IMR-90 (cell line): ENCODE results near the gene CDC42BPG. TPM values are rescaled to one million over a fixed set of nuclear protein-coding genes. Genes with fewer than 3 reads are reported as not detected.

Experiments used
- ATAC-seq: fragments of 200-7000 bp; cut with Tn5 transposase; 2 replicates; pipeline ENCODE4 v1.9.1; 2020; ENCODE audit warnings: low read depth, mild to moderate bottlenecking, moderate library complexity
- BruUV-seq: library from RNA; stranded (reverse); fragments of 400-500 nt; replicated peaks from 2 replicates; lab custom pipeline; 2021; lab: Mats Ljungman, UMichigan
- CTCF ChIA-PET: fragments of 300-600 bp; formaldehyde crosslinking; extraction: SDS; loops from one replicate; lab custom pipeline; 2021; ENCODE audit warnings: antibody characterized with exemption; lab: Yijun Ruan, JAX
- POLR2A ChIA-PET: fragments of 300-600 bp; sonication (Branson Sonifier 250); formaldehyde crosslinking; loops from one replicate; lab custom pipeline; 2022; ENCODE audit warnings: antibody characterized with exemption; ENCODE audit not compliant: unreplicated experiment; lab: Charles Lee
- DNase-seq: peaks from one replicate; pipeline ENCODE4 v3.0.0; 2013
- H2AFZ ChIP-seq: replicated peaks from 2 replicates; pipeline ENCODE3; 2013; ENCODE audit warnings: low read length, mild to moderate bottlenecking; ENCODE audit not compliant: poor library complexity
- H2AK5ac ChIP-seq: 2 replicates; pipeline ENCODE4 v1.6.1; 2013; ENCODE audit warnings: low read depth, low read length, inconsistent platforms
- H2AK9ac ChIP-seq: replicated peaks from 2 replicates; pipeline ENCODE3; 2013; ENCODE audit warnings: mild to moderate bottlenecking, low read depth, low read length, moderate library complexity; ENCODE audit not compliant: poor library complexity
- H2BK120ac ChIP-seq: 2 replicates; pipeline ENCODE4 v1.6.1; 2013; ENCODE audit warnings: low read depth, low read length, inconsistent platforms
- H2BK15ac ChIP-seq: 3 replicates; pipeline ENCODE4 v1.6.1; 2013; ENCODE audit warnings: low read depth, low read length, inconsistent platforms
- H2BK20ac ChIP-seq: 2 replicates; pipeline ENCODE4 v1.6.1; 2013; ENCODE audit warnings: low read depth, mild to moderate bottlenecking, inconsistent platforms, low read length, moderate library complexity
- H2BK5ac ChIP-seq: 2 replicates; pipeline ENCODE4 v1.6.1; 2013; ENCODE audit warnings: mild to moderate bottlenecking, low read depth, low read length, inconsistent platforms; ENCODE audit not compliant: poor library complexity, severe bottlenecking
- H3K14ac ChIP-seq: replicated peaks from 2 replicates; pipeline ENCODE4 v1.6.1; 2013; ENCODE audit warnings: low read depth, low read length, inconsistent platforms
- H3K18ac ChIP-seq: 2 replicates; pipeline ENCODE4 v1.6.1; 2013; ENCODE audit warnings: low read depth, low read length, control low read depth
- H3K23ac ChIP-seq: 2 replicates; pipeline ENCODE4 v1.6.1; 2013; ENCODE audit warnings: low read depth, low read length, inconsistent platforms
- H3K27ac ChIP-seq: 2 replicates; pipeline ENCODE4 v1.5.1; 2013; ENCODE audit warnings: mild to moderate bottlenecking, control low read depth, low read length; ENCODE audit not compliant: insufficient read depth
- H3K27me3 ChIP-seq: 2 replicates; pipeline ENCODE4 v1.6.1; 2013; ENCODE audit warnings: low read length; ENCODE audit not compliant: control insufficient read depth, insufficient read depth
- H3K36me3 ChIP-seq: 2 replicates; pipeline ENCODE4 v1.6.1; 2013; ENCODE audit warnings: low read length, mixed read lengths; ENCODE audit not compliant: control insufficient read depth, insufficient read depth
- H3K4ac ChIP-seq: 2 replicates; pipeline ENCODE4 v1.6.1; 2013; ENCODE audit warnings: low read depth, low read length, inconsistent platforms
- H3K4me1 ChIP-seq: 2 replicates; pipeline ENCODE4 v1.6.1; 2013; ENCODE audit warnings: low read length, mixed read lengths; ENCODE audit not compliant: control insufficient read depth, insufficient read depth
- H3K4me2 ChIP-seq: 2 replicates; pipeline ENCODE4 v1.6.1; 2013; ENCODE audit warnings: low read depth, mild to moderate bottlenecking, control low read depth, low read length, moderate library complexity
- H3K4me3 ChIP-seq: 2 replicates; pipeline ENCODE4 v1.5.1; 2013; ENCODE audit warnings: low read depth, mild to moderate bottlenecking, control low read depth, low read length, moderate library complexity; ENCODE audit not compliant: insufficient read depth
- H3K56ac ChIP-seq: 2 replicates; pipeline ENCODE4 v1.6.1; 2013; ENCODE audit warnings: low read length, inconsistent platforms; ENCODE audit not compliant: insufficient read depth; ENCODE audit errors: extremely low read depth
- H3K79me1 ChIP-seq, 2 experiments: 2 replicates each; pipeline ENCODE4 v1.6.1; 2013; ENCODE audit warnings: low read length in 2 of 2, inconsistent platforms in 1 of 2, low read depth in 1 of 2
- H3K9ac ChIP-seq: 2 replicates; pipeline ENCODE4 v1.6.1; 2013; ENCODE audit warnings: low read depth, low read length, control low read depth
- H3K9me1 ChIP-seq: 2 replicates; pipeline ENCODE4 v1.6.1; 2013; ENCODE audit warnings: low read length, inconsistent platforms; ENCODE audit not compliant: insufficient read depth
- H3K9me3 ChIP-seq: 2 replicates; pipeline ENCODE4 v1.6.1; 2013; ENCODE audit warnings: low read length; ENCODE audit not compliant: control insufficient read depth, insufficient read depth
- H4K20me1 ChIP-seq: 2 replicates; pipeline ENCODE4 v1.6.1; 2013; ENCODE audit warnings: low read length, inconsistent platforms; ENCODE audit not compliant: insufficient read depth
- H4K5ac ChIP-seq: 2 replicates; pipeline ENCODE4 v1.6.1; 2013; ENCODE audit warnings: mild to moderate bottlenecking, low read depth, low read length, control low read depth
- H4K8ac ChIP-seq, 2 experiments: 2 replicates each; pipeline ENCODE4 v1.6.1; 2013; ENCODE audit warnings: low read depth in 2 of 2, low read length in 2 of 2, control low read depth in 1 of 2, inconsistent platforms in 1 of 2
- H4K91ac ChIP-seq: 2 replicates; pipeline ENCODE4 v1.6.1; 2013; ENCODE audit warnings: low read depth, low read length, inconsistent platforms; ENCODE audit not compliant: insufficient read depth
- MAZ ChIP-seq: IDR thresholded peaks from 2 replicates; pipeline ENCODE4 v1.6.1; 2012; ENCODE audit warnings: low read depth, mild to moderate bottlenecking, low read length, improper control_type of control experiment, moderate library complexity, borderline replicate concordance
- RFX5 ChIP-seq: IDR thresholded peaks from 2 replicates; pipeline ENCODE4 v1.8.0; 2012; ENCODE audit warnings: low read depth, mild to moderate bottlenecking, low read length, moderate library complexity
- USF2 ChIP-seq: fragments of 150-350 bp; IDR thresholded peaks from 2 replicates; pipeline ENCODE4 v1.6.1; 2017; ENCODE audit warnings: mild to moderate bottlenecking, antibody characterized with exemption, low read length, low read depth
- WGBS, 2 experiments: methylation state at CpG; one replicate each; pipeline versions ENCODE4 v1.1.5 to v1.1.7; 2013; ENCODE audit warnings: missing lambda C conversion rate in 2 of 2; ENCODE audit not compliant: insufficient read length in 1 of 2; ENCODE audit errors: extremely low coverage in 2 of 2; 5-methylcytosine and 5-hydroxymethylcytosine counted together
- dilution Hi-C: fragments of 300-500 bp; cut with HindIII; formaldehyde crosslinking; loops from one replicate; pipeline ENCODE4 v1.14.3; 2018; ENCODE audit warnings: low sequenced_read_pairs; ENCODE audit not compliant: unreplicated experiment
- in situ Hi-C: fragments of 300-500 bp; cut with MboI; formaldehyde crosslinking; loops from 3 replicates; pipeline ENCODE4 v1.14.3; 2019; ENCODE audit warnings: low sequenced_read_pairs, inconsistent platforms, mixed read lengths
- intact Hi-C: fragments of 100-400 bp; cut with micrococcal nuclease; formaldehyde crosslinking; loops from 2 replicates; pipeline ENCODE4 v1.10.0; 2022
- polyA plus RNA-seq, 3 experiments: library from polyadenylated mRNA; depleted of rRNA; stranded (reverse); fragments of >200 nt; gene quantifications; 2 replicates each; pipeline ENCODE4 v1.2.3, GENCODE V29; 2012; ENCODE audit warnings: low replicate concordance in 1 of 3
- total RNA-seq: library from RNA; depleted of rRNA; stranded (reverse); fragments of >200 nt; gene quantifications from 2 replicates; pipeline ENCODE4 v1.2.3, GENCODE V29; 2012

Gene CDC42BPG
- total and polyA plus RNA-seq, 2 of the 4 experiments (the other 2 are of a cell fraction): under 0.01 to 0.12 TPM

GRCh38 chr11:64803846-64804345, 40.6 kb downstream of the CDC42BPG start:
- H3K18ac ChIP-seq: no peak overlapping the region
- H3K27ac ChIP-seq: peak overlapping the region; percentile 9
- H2BK15ac ChIP-seq: no peak overlapping the region
- H3K27me3 ChIP-seq: no peaks in the 10 kb centered on the region
- no peak overlapping the region for H2BK20ac ChIP-seq
- H3K79me1 ChIP-seq: peaks cover 4 to 33% of the 10 kb centered on the region in 2 experiments; a peak in 3 of 4 replicates
- H3K9me1 ChIP-seq: peaks cover 16% of the 10 kb centered on the region
- H3K9me3 ChIP-seq: no peaks in the 10 kb centered on the region
- POLR2A ChIA-PET: no interaction called here
- BruUV-seq: TSS peak; percentile 88
- no peak overlapping the region for H2AK5ac ChIP-seq
- H2AFZ ChIP-seq: peak overlapping the region; percentile 78
- TF ChIP-seq USF2 (no peak), MAZ (no peak), RFX5 (no peak)
- ATAC-seq (peak; percentile 2; the same call in 1 of the 2 replicates), DNase-seq (no peak)
- H3K36me3 ChIP-seq: peaks cover 33% of the 10 kb centered on the region
- peak overlapping the region; percentile 38 for H3K14ac ChIP-seq
- 39% methylated on average over 9 of the region's 15 CpGs; no CpG with 5 or more reads in 1 of the 2 experiments for WGBS, 2 experiments
- no peak overlapping the region for H4K91ac ChIP-seq
- no peak overlapping the region for H2BK120ac ChIP-seq
- peaks cover 10% of the 10 kb centered on the region for H3K4me1 ChIP-seq
- in situ Hi-C loops: no loop called here
- H4K8ac ChIP-seq: peak overlapping the region; percentile 38 to 43; a peak in 2 of 4 replicates
- H3K4ac ChIP-seq: 0 out of 2 replicates have a peak overlapping the region, but pooled peaks have one; percentile 13
- no peak overlapping the region for H3K23ac ChIP-seq
- peak overlapping the region; percentile 89 for H3K4me2 ChIP-seq
- H3K9ac ChIP-seq: peak overlapping the region; percentile 40
- H4K5ac ChIP-seq: no peak overlapping the region
- CTCF ChIA-PET: interaction anchor here (1.0 kb wide), 1 partner anchor 22 kb away, joined by 3 read pairs; no protein-coding TSS in a partner anchor
- dilution Hi-C loops: no loop called here
- H2AK9ac ChIP-seq: peak overlapping the region; percentile 39
- peak overlapping the region; percentile 64 for H3K4me3 ChIP-seq
- H3K56ac ChIP-seq: no peak overlapping the region
- intact Hi-C loops: loop anchor here (2.0 kb wide), 1 partner anchor 25 kb away; the partner anchor contains the start of gene SF1
- no peaks in the 10 kb centered on the region for H4K20me1 ChIP-seq
- no peak overlapping the region for H2BK5ac ChIP-seq
